GM12873 (cell line): ENCODE data around the gene RCOR2.

Experiments
- CTCF ChIP-seq: IDR thresholded peaks from 2 replicates; pipeline ENCODE4 v1.5.1; 2012; ENCODE audit warnings: low read depth, mild to moderate bottlenecking, moderate library complexity, low read length, control low read depth; ENCODE audit not compliant: insufficient read depth; ENCODE audit errors: missing control alignments

Gene RCOR2

DNA sequence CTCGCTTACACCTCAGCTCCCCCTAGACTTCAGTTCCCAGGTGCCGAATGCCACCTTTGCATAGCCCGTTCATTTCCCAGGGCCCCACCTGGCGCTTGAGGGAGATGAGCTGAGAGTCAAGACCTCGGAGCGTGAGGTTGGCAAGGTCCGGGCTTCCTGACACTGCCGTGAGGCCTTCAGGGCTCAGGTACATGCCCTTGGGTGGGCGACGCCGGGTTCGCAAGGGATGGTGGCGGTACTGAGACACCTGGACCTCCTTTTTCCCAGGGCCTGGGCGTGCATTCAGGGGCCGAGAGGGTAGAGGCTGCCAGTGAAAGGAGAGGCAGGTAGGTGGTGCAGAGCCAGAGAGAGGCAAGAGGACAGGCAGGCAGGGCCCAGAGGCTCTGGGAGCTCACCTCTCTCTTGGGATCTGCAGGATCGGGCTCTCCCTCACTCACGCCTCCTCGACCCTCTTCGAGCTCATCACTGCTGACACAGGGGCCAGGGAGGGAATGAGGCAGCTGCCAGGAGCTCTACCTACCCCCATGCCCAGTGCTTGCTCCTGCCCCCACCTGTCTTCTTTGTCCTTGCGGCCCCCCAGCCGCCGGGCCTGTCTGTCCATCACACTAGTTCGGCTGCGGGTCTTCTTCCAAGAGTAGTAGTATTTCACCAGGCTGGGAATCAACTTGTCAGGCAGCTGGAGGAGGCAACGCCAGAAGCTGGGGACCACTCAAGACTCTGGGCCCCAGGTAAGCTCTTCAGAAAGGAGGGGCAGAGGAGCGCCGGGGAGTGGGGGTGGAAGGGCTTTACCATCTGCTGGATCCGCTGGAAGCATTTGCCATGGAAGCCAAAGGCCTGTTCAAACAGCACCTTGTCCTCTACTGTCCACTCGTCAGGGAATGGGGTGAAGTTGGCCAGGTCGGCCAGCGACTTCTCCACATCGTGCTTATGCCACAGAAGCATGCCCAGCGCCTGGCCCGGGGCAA is 2.8 kb downstream of the RCOR2 start:
- TF ChIP-seq CTCF = no peak

DNA sequence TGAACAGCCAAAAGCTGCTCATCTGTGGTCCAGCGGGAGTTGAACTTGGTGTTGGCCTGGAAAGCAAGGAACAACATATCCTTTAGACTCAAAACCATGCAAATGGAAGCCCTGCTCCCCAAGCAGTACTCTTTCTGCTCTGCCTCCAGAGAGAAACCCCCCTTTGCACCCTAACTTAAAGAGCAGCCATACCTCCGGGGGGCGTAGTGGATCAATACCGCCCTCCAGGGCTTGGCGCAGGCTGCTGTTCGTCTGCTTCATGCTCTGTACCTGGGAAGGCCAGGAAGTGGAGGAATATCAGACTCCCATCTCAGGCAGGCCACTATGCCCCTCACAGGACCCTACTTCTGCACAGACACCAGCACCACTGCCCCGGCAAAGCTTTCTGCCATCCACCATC is 4.3 kb downstream of the RCOR2 start:
- TF ChIP-seq CTCF = no peak

DNA sequence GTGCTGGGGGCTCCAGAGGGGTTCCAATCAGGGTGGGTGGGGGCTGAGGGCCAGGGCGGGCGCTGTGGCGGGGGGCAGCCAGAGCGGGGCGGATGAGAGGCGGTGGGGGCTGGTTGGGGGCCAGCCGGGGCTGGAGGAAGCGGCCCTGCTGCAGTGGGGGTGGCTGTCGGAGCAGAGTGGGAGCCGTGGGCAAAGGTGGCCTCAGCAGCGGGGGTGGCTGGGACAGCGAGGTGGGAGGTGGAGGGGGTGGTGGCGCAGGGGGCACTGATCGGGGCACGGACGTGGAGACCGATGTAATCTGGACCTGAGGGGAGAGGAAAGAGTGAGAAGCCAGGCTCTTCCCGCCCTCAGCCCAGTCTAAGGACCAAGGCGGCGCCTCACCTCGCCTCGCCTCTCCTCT is 5.1 kb downstream of the RCOR2 start:
- no peak for TF ChIP-seq CTCF

- no peak for TF ChIP-seq CTCF
These were observed 5.5 kb downstream of the RCOR2 start for GRCh38 chr11:63911440-63911839.

GRCh38 chr11:63910675-63911074 is 6.3 kb downstream of the RCOR2 start:
- no peak for TF ChIP-seq CTCF

DNA sequence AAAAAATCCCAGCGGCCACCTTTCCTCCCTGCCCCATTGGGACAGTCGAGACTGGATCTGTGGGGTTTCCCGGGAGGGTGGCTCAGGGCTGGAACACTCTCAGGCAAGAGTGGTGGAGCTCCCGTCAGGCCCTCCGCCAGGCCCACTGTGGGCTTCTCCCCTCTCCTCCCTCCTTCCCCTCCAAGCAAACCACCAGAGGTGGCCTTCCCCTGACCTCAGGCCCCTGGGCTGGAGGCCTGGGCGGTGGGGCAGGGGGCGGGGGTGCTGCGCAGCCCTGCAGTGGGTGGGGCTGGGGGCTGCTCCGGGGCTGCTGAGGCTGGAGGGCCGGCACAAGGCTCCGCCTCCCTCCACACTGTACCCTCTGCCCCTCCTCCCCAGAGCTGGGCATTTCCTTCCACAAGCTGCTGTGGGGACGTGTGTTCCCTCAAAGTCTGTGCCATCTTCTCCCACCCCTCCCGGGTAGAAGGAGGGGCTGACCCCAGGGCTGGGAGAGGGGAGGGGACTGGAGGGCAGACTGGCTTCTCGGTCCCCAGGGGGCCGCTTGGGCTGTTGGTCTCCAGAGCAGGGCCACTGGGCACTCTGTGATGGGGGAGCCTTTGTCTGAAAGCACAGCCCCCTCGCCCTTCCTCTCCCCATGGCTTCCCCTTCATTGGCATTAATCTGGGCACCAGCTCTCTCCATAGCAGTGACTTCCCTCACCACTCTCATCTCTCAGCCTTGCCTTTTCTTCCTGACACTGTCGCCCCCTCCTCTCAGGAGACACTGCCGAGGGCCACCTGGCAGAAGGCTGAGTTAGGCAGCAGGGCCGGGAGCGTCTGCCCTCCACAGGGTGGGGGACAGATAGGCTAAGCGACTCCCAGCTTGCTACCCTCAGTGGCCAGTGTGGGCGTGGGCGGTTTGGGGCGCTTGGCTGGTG is 7.1 kb downstream of the RCOR2 start:
- no peak for TF ChIP-seq CTCF
